Measurements from ENCODE around the gene AVEN.

GRCh38 chr15:33975022-33975565 is 63.9 kb downstream of the AVEN start:
- TF ChIP-seq, protein P1, sequence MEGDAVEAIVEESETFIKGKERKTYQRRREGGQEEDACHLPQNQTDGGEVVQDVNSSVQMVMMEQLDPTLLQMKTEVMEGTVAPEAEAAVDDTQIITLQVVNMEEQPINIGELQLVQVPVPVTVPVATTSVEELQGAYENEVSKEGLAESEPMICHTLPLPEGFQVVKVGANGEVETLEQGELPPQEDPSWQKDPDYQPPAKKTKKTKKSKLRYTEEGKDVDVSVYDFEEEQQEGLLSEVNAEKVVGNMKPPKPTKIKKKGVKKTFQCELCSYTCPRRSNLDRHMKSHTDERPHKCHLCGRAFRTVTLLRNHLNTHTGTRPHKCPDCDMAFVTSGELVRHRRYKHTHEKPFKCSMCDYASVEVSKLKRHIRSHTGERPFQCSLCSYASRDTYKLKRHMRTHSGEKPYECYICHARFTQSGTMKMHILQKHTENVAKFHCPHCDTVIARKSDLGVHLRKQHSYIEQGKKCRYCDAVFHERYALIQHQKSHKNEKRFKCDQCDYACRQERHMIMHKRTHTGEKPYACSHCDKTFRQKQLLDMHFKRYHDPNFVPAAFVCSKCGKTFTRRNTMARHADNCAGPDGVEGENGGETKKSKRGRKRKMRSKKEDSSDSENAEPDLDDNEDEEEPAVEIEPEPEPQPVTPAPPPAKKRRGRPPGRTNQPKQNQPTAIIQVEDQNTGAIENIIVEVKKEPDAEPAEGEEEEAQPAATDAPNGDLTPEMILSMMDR (conservative IDR thresholded peaks at IDR 0.05; ENCODE audit: low read depth, low read length), result no peak
- TF ChIP-seq EZH2 (IDR thresholded peaks at IDR 0.05; ENCODE audit: borderline replicate concordance, low read depth, low read length, poor library complexity, severe bottlenecking), result no peak
